Glomerular endothelial cell (primary cell): Measurements from ENCODE around the gene FAM53A. TPM values are rescaled to one million over a fixed set of nuclear protein-coding genes. Genes with fewer than 3 reads are reported as not detected.
"Not testable (repeated sequence)": the region's sequence is repeated elsewhere in the genome, so short reads cannot be mapped to it uniquely, and the experiment has no call there.

ENCODE experiments used
- DNase-seq: peaks from one replicate; pipeline ENCODE4 v3.0.0-alpha.2; 2011; ENCODE audit warnings: low read depth, low spot score; ENCODE audit errors: extremely low read depth
- total RNA-seq: library from RNA; depleted of rRNA; stranded (reverse); fragments of >200 nt; gene quantifications from 2 replicates; pipeline ENCODE4 v1.2.3, GENCODE V29; 2015

The FAM53A gene
- total RNA-seq, 1 donor from 2014 or later: 7.8 TPM

- DNase-seq: no peak
Observed at GRCh38 chr4:1608821-1609500, 75.2 kb downstream of the FAM53A start.

GRCh38 chr4:1608196-1608820 is 75.8 kb downstream of the FAM53A start:
- DNase-seq: no peak

- not testable (repeated sequence) for DNase-seq
Observed at GRCh38 chr4:1607436-1608195, 76.5 kb downstream of the FAM53A start.

GRCh38 chr4:1604706-1605205 is 79.4 kb downstream of the FAM53A start:
- DNase-seq: no peak

- DNase-seq: no peak
Observed at GRCh38 chr4:1604181-1604705, 79.9 kb downstream of the FAM53A start.

GRCh38 chr4:1603413-1604135 is 80.5 kb downstream of the FAM53A start:
- no peak for DNase-seq

- DNase-seq: no peak
Observed at GRCh38 chr4:1602655-1603412, 81.3 kb downstream of the FAM53A start.

GRCh38 chr4:1601852-1602654 is 82.1 kb downstream of the FAM53A start:
- no peak for DNase-seq

- DNase-seq: no peak
Observed at GRCh38 chr4:1601533-1601835, 82.6 kb downstream of the FAM53A start.

GRCh38 chr4:1600811-1601532 is 83.1 kb downstream of the FAM53A start:
- no peak for DNase-seq

- no peak for DNase-seq
Observed at GRCh38 chr4:1600211-1600780, 83.8 kb downstream of the FAM53A start.

GRCh38 chr4:1599491-1600210 is 84.5 kb downstream of the FAM53A start:
- no peak for DNase-seq

GRCh38 chr4:1599026-1599481 is 85.1 kb downstream of the FAM53A start:
- DNase-seq: no peak

GRCh38 chr4:1598206-1599025 is 85.7 kb downstream of the FAM53A start:
- no peak for DNase-seq

- DNase-seq: no peak
Observed at GRCh38 chr4:1597021-1597931, 86.8 kb downstream of the FAM53A start.

GRCh38 chr4:1596393-1596792 is 87.7 kb downstream of the FAM53A start:
- DNase-seq: no peak
